HG02610 (cell line): ENCODE data around the gene GRIA4.
A peak's percentile ranks its signal among the peaks of the same experiment; 100 is the strongest.
"Not testable (repeated sequence)": the region's sequence is repeated elsewhere in the genome, so short reads cannot be mapped to it uniquely, and the experiment has no call there.

ENCODE experiments used
- ATAC-seq: cut with Tn5 transposase; IDR thresholded peaks from one replicate; pipeline ENCODE4 v1.9.1; 2021; ENCODE audit warnings: mild to moderate bottlenecking, moderate library complexity; ENCODE audit not compliant: unreplicated experiment

The GRIA4 gene

GRCh38 chr11:105979997-105980703 is 370.3 kb downstream of the GRIA4 start:
- no peak for ATAC-seq

GRCh38 chr11:105986554-105986953 is 376.7 kb downstream of the GRIA4 start:
- no peak for ATAC-seq

GRCh38 chr11:105988197-105988596 is 378.3 kb downstream of the GRIA4 start:
- ATAC-seq = no peak

GRCh38 chr11:105989124-105989523 is 379.3 kb downstream of the GRIA4 start:
- ATAC-seq = no peak

GRCh38 chr11:105991888-105992287 is 382.0 kb downstream of the GRIA4 start:
- no peak for ATAC-seq

- peak; percentile 68 for ATAC-seq
These were observed 391.6 kb downstream of the GRIA4 start for GRCh38 chr11:106001304-106002012.

- ATAC-seq = not testable (repeated sequence)
These were observed 393.2 kb downstream of the GRIA4 start for GRCh38 chr11:106003094-106003493.

- no peak for ATAC-seq
These were observed 401.6 kb downstream of the GRIA4 start for GRCh38 chr11:106011481-106011880.

- ATAC-seq = no peak
These were observed 402.9 kb downstream of the GRIA4 start for GRCh38 chr11:106012744-106013143.

GRCh38 chr11:106014035-106014434 is 404.2 kb downstream of the GRIA4 start:
- no peak for ATAC-seq

GRCh38 chr11:106014620-106015019 is 404.7 kb downstream of the GRIA4 start:
- no peak for ATAC-seq

GRCh38 chr11:106015066-106015465 is 405.2 kb downstream of the GRIA4 start:
- no peak for ATAC-seq

- no peak for ATAC-seq
These were observed 407.2 kb downstream of the GRIA4 start for GRCh38 chr11:106017093-106017492.

- ATAC-seq = peak; percentile 6
These were observed 411.5 kb downstream of the GRIA4 start for GRCh38 chr11:106021181-106021966.

GRCh38 chr11:106021967-106022794 is 412.3 kb downstream of the GRIA4 start, which contains the start of gene MSANTD4:
Gene MSANTD4 (minus strand): TSS chr11:106022240. CDS start chr11:106010917, 11,323 bp downstream.
- peak; percentile 98 for ATAC-seq

- ATAC-seq = no peak
These were observed 413.0 kb downstream of the GRIA4 start for GRCh38 chr11:106022795-106023275.

- ATAC-seq = no peak
These were observed 420.7 kb downstream of the GRIA4 start for GRCh38 chr11:106030609-106031008.

GRCh38 chr11:106031202-106031810 is 421.4 kb downstream of the GRIA4 start:
- ATAC-seq = no peak
